ENCODE results near the gene NLRP4. TPM values are rescaled to one million over a fixed set of nuclear protein-coding genes. Genes with fewer than 3 reads are reported as not detected.

Gene NLRP4
- total RNA-seq, 4 donors from 2014 or later = 1.5 TPM; not detected in 3

- no peak for DNase-seq
- TF ChIP-seq CTCF (IDR thresholded peaks at IDR 0.05) (no peak), POLR2A (IDR thresholded peaks at IDR 0.05) (no peak)
- Histone ChIP-seq H3K4me3 (no peak overlapping the region), H3K36me3 (no peaks in the 10 kb centered on the region), H3K27me3 (no peaks in the 10 kb centered on the region), H3K9me3 (no peaks in the 10 kb centered on the region), H3K4me1 (no peaks in the 10 kb centered on the region), H3K27ac (no peak overlapping the region)
- intact Hi-C loops (cut with DNase I; ENCODE audit: low total_unique reads) = no loop called here
Measured at GRCh38 chr19:55811340-55811739, 25.0 kb upstream of the NLRP4 start.

GRCh38 chr19:55812449-55812848 is 23.9 kb upstream of the NLRP4 start:
- Histone ChIP-seq H3K27me3 (no peaks in the 10 kb centered on the region), H3K9me3 (no peaks in the 10 kb centered on the region), H3K27ac (no peak overlapping the region), H3K4me1 (no peaks in the 10 kb centered on the region), H3K36me3 (no peaks in the 10 kb centered on the region), H3K4me3 (no peak overlapping the region)
- intact Hi-C loops (cut with DNase I; ENCODE audit: low total_unique reads) = no loop called here
- no peak for TF ChIP-seq POLR2A (IDR thresholded peaks at IDR 0.05)
- DNase-seq = no peak

- Histone ChIP-seq H3K27me3 (no peaks in the 10 kb centered on the region), H3K9me3 (no peaks in the 10 kb centered on the region), H3K4me1 (no peaks in the 10 kb centered on the region), H3K27ac (no peak overlapping the region), H3K36me3 (no peaks in the 10 kb centered on the region), H3K4me3 (no peak overlapping the region)
- TF ChIP-seq POLR2A (IDR thresholded peaks at IDR 0.05) (no peak), CTCF (IDR thresholded peaks at IDR 0.05) (no peak)
- no peak for DNase-seq
- intact Hi-C loops (cut with DNase I; ENCODE audit: low total_unique reads) = no loop called here
Measured at GRCh38 chr19:55813906-55814305, 22.4 kb upstream of the NLRP4 start.

- no peaks in the 10 kb centered on the region for H3K4me1 ChIP-seq
- H3K4me3 ChIP-seq = no peak overlapping the region
- no peak for DNase-seq
- TF ChIP-seq CTCF (IDR thresholded peaks at IDR 0.05) (no peak), POLR2A (IDR thresholded peaks at IDR 0.05) (no peak)
- H3K27ac ChIP-seq = no peak overlapping the region
- H3K36me3 ChIP-seq = no peaks in the 10 kb centered on the region
- H3K9me3 ChIP-seq = no peaks in the 10 kb centered on the region
- intact Hi-C loops (cut with DNase I; ENCODE audit: low total_unique reads) = no loop called here
- H3K27me3 ChIP-seq = no peaks in the 10 kb centered on the region
Measured at GRCh38 chr19:55820037-55820436, 16.3 kb upstream of the NLRP4 start.

- H3K4me3 ChIP-seq = no peak overlapping the region
- no peak for TF ChIP-seq POLR2A (IDR thresholded peaks at IDR 0.05)
- no peak for TF ChIP-seq CTCF (IDR thresholded peaks at IDR 0.05)
- H3K4me1 ChIP-seq = no peaks in the 10 kb centered on the region
- DNase-seq = no peak
- no peaks in the 10 kb centered on the region for H3K9me3 ChIP-seq
- H3K36me3 ChIP-seq = no peaks in the 10 kb centered on the region
- intact Hi-C loops (cut with DNase I; ENCODE audit: low total_unique reads) = no loop called here
- no peaks in the 10 kb centered on the region for H3K27me3 ChIP-seq
- no peak overlapping the region for H3K27ac ChIP-seq
Measured at GRCh38 chr19:55830656-55831055, 5.7 kb upstream of the NLRP4 start.

- no peaks in the 10 kb centered on the region for H3K4me1 ChIP-seq
- H3K27me3 ChIP-seq = no peaks in the 10 kb centered on the region
- H3K4me3 ChIP-seq = no peak within 1 kb of the TSS
- H3K27ac ChIP-seq = no peak within 1 kb of the TSS
- TF ChIP-seq CTCF (IDR thresholded peaks at IDR 0.05) = no peak
- TF ChIP-seq POLR2A (IDR thresholded peaks at IDR 0.05) = no peak
- intact Hi-C loops (cut with DNase I; ENCODE audit: low total_unique reads) = no loop called here
- no peaks in the 10 kb centered on the region for H3K9me3 ChIP-seq
- H3K36me3 ChIP-seq = no peaks in the 10 kb centered on the region
- DNase-seq = no peak
Measured at GRCh38 chr19:55831846-55832245, 4.5 kb upstream of the NLRP4 start, which contains the start of gene NLRP11. Gene NLRP11, minus strand, starts transcription at chr19:55831999. Its CDS starts 13,825 bp downstream, at chr19:55818174.

Measured in uterus (tissue), 4 donors.